Activated T-cell treated with anti-CD3 and anti-CD28 coated beads for 24 hours (primary cell): ENCODE data around the gene MTHFSD.

ENCODE experiments used
- DNase-seq: peaks from one replicate; pipeline ENCODE4 v3.0.0-alpha.2; 2020; ENCODE audit warnings: low read depth

MTHFSD gene

GRCh38 chr16:86570558-86571529 is 15.8 kb upstream of the MTHFSD start:
- DNase-seq = no peak

GRCh38 chr16:86569701-86570447 is 14.8 kb upstream of the MTHFSD start:
- no peak for DNase-seq

- DNase-seq = no peak
These were observed 13.9 kb upstream of the MTHFSD start for GRCh38 chr16:86568677-86569623.

GRCh38 chr16:86567701-86568581 is 12.9 kb upstream of the MTHFSD start:
- DNase-seq = no peak

GRCh38 chr16:86566966-86567700 is 12.1 kb upstream of the MTHFSD start:
- no peak for DNase-seq

- peak; percentile 42 for DNase-seq
These were observed 11.5 kb upstream of the MTHFSD start, which contains the start of gene FOXC2 for GRCh38 chr16:86566601-86566965. Gene FOXC2, plus strand, starts transcription at chr16:86566829. Its CDS starts 507 bp downstream, at chr16:86567336.

- no peak for DNase-seq
These were observed 10.8 kb upstream of the MTHFSD start for GRCh38 chr16:86565644-86566511.

GRCh38 chr16:86565181-86565631 is 10.2 kb upstream of the MTHFSD start:
- no peak for DNase-seq

GRCh38 chr16:86563469-86564345 is 8.7 kb upstream of the MTHFSD start:
- DNase-seq = peak; percentile 84

- no peak for DNase-seq
These were observed 7.3 kb upstream of the MTHFSD start for GRCh38 chr16:86562356-86562755.

GRCh38 chr16:86559802-86560305 is 4.8 kb upstream of the MTHFSD start:
- no peak for DNase-seq

GRCh38 chr16:86558355-86559193 is 3.5 kb upstream of the MTHFSD start:
- no peak for DNase-seq

GRCh38 chr16:86557587-86557986 is 2.6 kb upstream of the MTHFSD start:
- no peak for DNase-seq

- DNase-seq = no peak
These were observed 1.5 kb upstream of the MTHFSD start for GRCh38 chr16:86556576-86556975.

- no peak for DNase-seq
These were observed 655 bp upstream of the MTHFSD start for GRCh38 chr16:86555704-86556075.

- DNase-seq = no peak
These were observed 477 bp downstream of the MTHFSD start for GRCh38 chr16:86554599-86554916.

- no peak for DNase-seq
These were observed 1.7 kb downstream of the MTHFSD start for GRCh38 chr16:86553356-86553755.
